Naive thymus-derived CD4-positive, alpha-beta T cell (primary cell): ENCODE data around the gene UBAP2L. TPM values are rescaled to one million over a fixed set of nuclear protein-coding genes. Genes with fewer than 3 reads are reported as not detected.

ENCODE experiments used
- ATAC-seq: fragments of 150-1000 bp; cut with Tn5 transposase; 2 replicates; pipeline ENCODE4 v1.10.0; 2021; ENCODE audit warnings: mild to moderate bottlenecking, moderate library complexity
- CTCF ChIA-PET: fragments of 350-600 bp; sonication (Branson Sonifier 250); formaldehyde crosslinking; loops from one replicate; lab custom pipeline; 2021; ENCODE audit warnings: antibody characterized with exemption; lab: Charles Lee
- POLR2A ChIA-PET: fragments of 350-600 bp; sonication (Branson Sonifier 250); formaldehyde crosslinking; loops from one replicate; lab custom pipeline; 2021; ENCODE audit warnings: antibody characterized with exemption, inconsistent platforms; lab: Charles Lee
- DNase-seq, 9 donors: peaks; one replicate each; pipeline versions ENCODE4 v3.0.0 to v3.0.0-alpha.2; 2020 to 2022; ENCODE audit warnings: mixed read lengths in 1 of 9
- H3K27ac ChIP-seq: one replicate; pipeline ENCODE4 v1.7.0; 2013; ENCODE audit warnings: mild to moderate bottlenecking, low read depth, low read length, moderate library complexity
- H3K27me3 ChIP-seq, 2 donors: one replicate each; pipeline ENCODE4 v1.7.0; 2013; ENCODE audit warnings: low read length in 2 of 2, mild to moderate bottlenecking in 2 of 2, moderate library complexity in 2 of 2; ENCODE audit not compliant: control insufficient read depth in 2 of 2, insufficient read depth in 2 of 2
- H3K36me3 ChIP-seq, 3 experiments: 1 replicate in 2 of 3; 2 replicates in 1 of 3; pipeline ENCODE4 v1.7.0; 2013; ENCODE audit warnings: low read length in 3 of 3, mild to moderate bottlenecking in 3 of 3, moderate library complexity in 1 of 3; ENCODE audit not compliant: insufficient read depth in 3 of 3, control insufficient read depth in 2 of 3
- H3K4me1 ChIP-seq, 2 donors: one replicate each; pipeline ENCODE4 v1.7.0; 2013; ENCODE audit warnings: low read length in 2 of 2, mild to moderate bottlenecking in 2 of 2, moderate library complexity in 1 of 2; ENCODE audit not compliant: control insufficient read depth in 2 of 2, insufficient read depth in 2 of 2
- H3K4me3 ChIP-seq: 2 replicates; pipeline ENCODE4 v1.7.0; 2013; ENCODE audit warnings: mild to moderate bottlenecking, low read length
- H3K9me3 ChIP-seq, 3 experiments: 1 replicate in 2 of 3; 2 replicates in 1 of 3; pipeline ENCODE4 v1.7.0; 2013; ENCODE audit warnings: low read length in 3 of 3; ENCODE audit not compliant: control insufficient read depth in 2 of 3
- H3K27ac Mint-ChIP-seq, 9 donors: one replicate each; pipeline ENCODE4 v1.8.0; 2020 to 2022; ENCODE audit warnings: mixed read lengths in 9 of 9, mild to moderate bottlenecking in 8 of 9, moderate library complexity in 5 of 9, inconsistent platforms in 2 of 9
- H3K27me3 Mint-ChIP-seq, 5 donors: one replicate each; pipeline ENCODE4 v1.8.0; 2021 to 2022; ENCODE audit warnings: mixed read lengths in 5 of 5, mild to moderate bottlenecking in 1 of 5
- H3K36me3 Mint-ChIP-seq, 5 donors: one replicate each; pipeline ENCODE4 v1.8.0; 2020 to 2022; ENCODE audit warnings: mixed read lengths in 5 of 5, mild to moderate bottlenecking in 3 of 5, inconsistent platforms in 1 of 5
- H3K4me1 Mint-ChIP-seq, 7 donors: one replicate each; pipeline ENCODE4 v1.8.0; 2020 to 2022; ENCODE audit warnings: mixed read lengths in 7 of 7, mild to moderate bottlenecking in 3 of 7, inconsistent platforms in 1 of 7
- H3K4me3 Mint-ChIP-seq, 10 donors: one replicate each; pipeline ENCODE4 v1.8.0; 2020 to 2022; ENCODE audit warnings: mild to moderate bottlenecking in 10 of 10, mixed read lengths in 10 of 10, moderate library complexity in 6 of 10, inconsistent platforms in 2 of 10
- H3K9me3 Mint-ChIP-seq, 11 donors: one replicate each; pipeline ENCODE4 v1.8.0; 2020 to 2022; ENCODE audit warnings: mixed read lengths in 11 of 11, mild to moderate bottlenecking in 4 of 11, inconsistent platforms in 1 of 11, moderate library complexity in 1 of 11
- intact Hi-C, 2 donors: fragments of 100-400 bp; cut with micrococcal nuclease; formaldehyde crosslinking; loops; one replicate each; pipeline ENCODE4 v1.15.1; 2023
- polyA plus RNA-seq, 2 donors: library from polyadenylated mRNA; unstranded; fragments of 300-500 nt; fragmentation: Illumina TruSeq; gene quantifications; one replicate each; pipeline ENCODE4 v1.2.3, GENCODE V29; 2021
- total RNA-seq, 6 experiments: library from RNA in 5 of 6; stranded (reverse) in 5 of 6; gene quantifications; 1 replicate in 5 of 6; 2 replicates in 1 of 6; pipeline ENCODE4 v1.2.3 and lab custom pipeline; 2021 to 2026

UBAP2L gene
- total and polyA plus RNA-seq, 7 experiments from 2014 or later: 49.4 to 235 (median 186) TPM

DNA sequence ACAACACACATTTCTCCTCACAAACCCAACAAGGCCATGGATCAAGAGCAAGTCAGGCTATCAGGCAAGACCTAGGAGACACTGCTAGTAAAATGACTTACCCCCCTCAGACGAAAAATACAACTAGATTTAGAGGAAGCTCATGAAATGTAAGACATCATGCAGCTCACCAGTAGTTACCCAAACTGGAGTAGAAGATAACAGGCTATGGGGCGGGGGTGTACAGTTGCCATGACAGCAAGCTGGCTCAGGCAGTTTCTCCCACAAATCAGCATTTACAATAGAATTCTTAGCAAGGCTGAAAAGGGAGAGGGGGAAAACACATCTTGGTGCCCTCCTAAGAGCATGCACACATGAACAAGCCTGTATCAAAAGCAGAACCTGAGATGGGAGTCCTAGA lies 42.7 kb upstream of the UBAP2L start:
- intact Hi-C loops: no loop called here
- Histone ChIP-seq H3K4me1 (peaks cover 47 to 68% of the 10 kb centered on the region in 2 donors), H3K27ac (peak overlapping the region; percentile 95), H3K27me3 (no peaks in the 10 kb centered on the region), H3K9me3 (no peaks in the 10 kb centered on the region), H3K4me3 (no peak overlapping the region), H3K36me3 (peaks cover 7 to 32% (median 8%) of the 10 kb centered on the region in 3 experiments)
- Mint-ChIP-seq H3K27ac (peak overlapping the region; percentile 35 to 99 (median 92)), H3K36me3 (peaks cover 3 to 42% (median 14%) of the 10 kb centered on the region in 5 donors), H3K9me3 (peaks cover 0 to 2% (median 0%) of the 10 kb centered on the region in 11 donors), H3K4me1 (peaks cover 61 to 78% (median 71%) of the 10 kb centered on the region in 7 donors), H3K27me3 (peaks cover 0 to 2% (median 0%) of the 10 kb centered on the region in 5 donors), H3K4me3 (peak overlapping the region; percentile 67 to 100 (median 98))
- peak in 1 of 9 donors; percentile 28 for DNase-seq
- no peak for ATAC-seq
- POLR2A ChIA-PET: interaction anchor here (1.4 to 10.3 kb wide), 3 partner anchors 22 to 187 kb away, joined by 8 to 115 read pairs (median 10); partner anchors contain the start of genes NUP210L and RPS27
- CTCF ChIA-PET: interaction anchor here (0.6 to 1.6 kb wide), 3 partner anchors 18 to 27 kb away, joined by 3 to 4 read pairs (median 3); no protein-coding TSS in a partner anchor

DNA sequence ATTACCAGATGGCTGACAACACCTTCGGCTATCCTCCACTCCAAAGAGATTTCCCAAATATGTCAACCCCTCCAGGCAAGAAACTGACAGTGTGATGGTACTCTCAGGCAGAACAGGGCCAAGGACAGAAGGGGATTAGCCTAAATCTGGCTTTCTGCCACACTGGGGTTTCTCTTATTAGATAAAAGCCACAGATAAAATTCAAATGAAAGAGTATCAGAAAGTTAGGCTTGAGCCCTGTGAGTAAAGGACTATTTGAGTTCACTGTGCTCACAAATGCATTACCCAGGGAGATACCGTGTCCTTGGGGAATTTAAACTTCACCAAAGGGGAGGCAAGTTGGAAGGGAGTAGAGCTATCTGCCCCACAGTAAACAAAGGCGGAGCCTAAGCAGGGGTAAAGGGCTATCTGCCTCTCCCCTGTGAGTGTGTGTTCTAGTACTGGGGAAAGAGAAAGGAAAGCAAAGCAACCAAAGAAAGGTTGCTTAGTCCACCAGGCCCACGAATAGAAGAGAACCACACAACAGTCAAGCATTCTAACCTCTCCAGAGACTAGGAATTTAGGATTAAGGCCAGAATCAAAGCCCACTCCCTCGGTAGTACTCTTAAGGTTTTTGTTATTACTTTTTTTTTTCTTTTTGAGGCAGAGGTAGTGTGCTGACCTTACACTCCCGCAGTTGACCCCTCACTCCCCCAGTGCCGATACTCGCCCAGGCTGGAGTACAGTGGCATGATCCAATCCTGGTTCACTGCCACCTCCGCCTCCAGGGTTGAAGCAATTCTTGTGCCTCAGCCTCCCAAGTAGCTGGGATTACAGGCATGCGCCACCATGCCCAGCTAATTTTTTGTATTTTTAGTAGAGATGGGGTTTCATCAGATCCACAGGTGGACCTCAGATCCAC lies 41.6 kb upstream of the UBAP2L start:
- ChIA-PET POLR2A (interaction anchor here (0.7 to 10.3 kb wide), 5 partner anchors 10 to 259 kb away, joined by 3 to 115 read pairs (median 15); partner anchors contain the start of genes NUP210L and RPS27), CTCF (interaction anchor here (1.5 kb wide), 1 partner anchor 22 kb away, joined by 4 read pairs; no protein-coding TSS in a partner anchor)
- H3K4me3 Mint-ChIP-seq: peak overlapping the region; percentile 67 to 100 (median 98)
- H3K9me3 Mint-ChIP-seq: peaks cover 0 to 3% (median 0%) of the 10 kb centered on the region in 11 donors
- peaks cover 4 to 42% (median 13%) of the 10 kb centered on the region in 5 donors for H3K36me3 Mint-ChIP-seq
- Histone ChIP-seq H3K36me3 (peaks cover 3 to 30% (median 8%) of the 10 kb centered on the region in 3 experiments), H3K9me3 (no peaks in the 10 kb centered on the region), H3K27me3 (no peaks in the 10 kb centered on the region), H3K4me1 (peaks cover 47 to 74% of the 10 kb centered on the region in 2 donors), H3K4me3 (peak overlapping the region; percentile 16), H3K27ac (peak overlapping the region; percentile 95)
- peaks cover 0 to 3% (median 0%) of the 10 kb centered on the region in 5 donors for H3K27me3 Mint-ChIP-seq
- intact Hi-C loops: no loop called here
- ATAC-seq (no peak), DNase-seq (no peak)
- H3K4me1 Mint-ChIP-seq: peaks cover 66 to 82% (median 75%) of the 10 kb centered on the region in 7 donors
- peak overlapping the region; percentile 66 to 99 (median 98) for H3K27ac Mint-ChIP-seq

DNA sequence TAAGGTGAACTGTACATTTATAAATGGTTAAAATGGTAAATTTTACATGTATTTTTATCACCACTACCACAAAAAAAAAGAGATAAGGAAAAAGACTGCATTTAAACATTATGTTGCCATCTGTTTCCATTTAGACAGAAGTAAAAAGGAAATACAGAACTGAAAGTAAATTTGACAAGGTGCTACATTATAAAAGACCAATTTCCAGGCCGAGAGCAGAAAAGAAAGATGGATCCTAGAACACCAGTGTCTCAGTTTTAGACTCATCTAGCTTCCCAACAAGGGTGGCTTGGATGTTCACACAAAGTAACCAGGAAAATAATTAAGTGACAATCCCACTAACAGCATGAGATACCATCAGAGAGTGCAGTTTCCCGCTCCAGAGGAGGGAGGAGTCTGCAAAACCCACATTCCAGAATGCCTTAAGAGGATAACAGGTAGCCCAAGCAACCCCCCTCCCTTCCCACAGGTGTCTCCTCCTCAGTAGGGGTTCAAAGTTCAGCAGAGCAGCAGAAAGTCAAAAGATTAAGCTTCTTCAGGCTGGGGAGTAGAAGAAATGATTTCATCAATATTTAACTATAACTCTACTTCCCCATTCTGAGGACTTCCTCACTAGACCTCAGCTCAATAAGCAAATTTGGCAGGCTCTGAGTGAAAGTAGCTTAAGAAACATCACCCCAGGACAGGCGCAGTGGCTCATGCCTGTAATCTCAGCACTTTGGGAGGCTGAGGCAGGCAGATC lies 40.6 kb upstream of the UBAP2L start:
- H3K27me3 ChIP-seq: no peaks in the 10 kb centered on the region
- peaks cover 4 to 39% (median 9%) of the 10 kb centered on the region in 5 donors for H3K36me3 Mint-ChIP-seq
- POLR2A ChIA-PET: interaction anchor here (1.3 to 10.3 kb wide), 4 partner anchors 11 to 189 kb away, joined by 3 to 115 read pairs (median 30); partner anchors contain the start of genes NUP210L and RPS27
- DNase-seq (no peak), ATAC-seq (no peak)
- no peaks in the 10 kb centered on the region for H3K9me3 ChIP-seq
- H3K27ac ChIP-seq: peak overlapping the region; percentile 95
- peak overlapping the region; percentile 5 for H3K4me3 ChIP-seq
- H3K36me3 ChIP-seq: peaks cover 3 to 22% (median 8%) of the 10 kb centered on the region in 3 experiments
- H3K9me3 Mint-ChIP-seq: peaks cover 0 to 3% (median 0%) of the 10 kb centered on the region in 11 donors
- peak overlapping the region; percentile 66 to 99 (median 98) for H3K27ac Mint-ChIP-seq
- H3K4me1 ChIP-seq: peaks cover 47 to 74% of the 10 kb centered on the region in 2 donors
- H3K4me1 Mint-ChIP-seq: peaks cover 66 to 81% (median 75%) of the 10 kb centered on the region in 7 donors
- H3K27me3 Mint-ChIP-seq: peaks cover 0 to 3% (median 0%) of the 10 kb centered on the region in 5 donors
- intact Hi-C loops: loop anchor here in 1 of 2 donors (5.0 to 10.0 kb wide), 2 partner anchors 375 to 508 kb away; partner anchors contain the start of genes ILF2 and UBE2Q1
- H3K4me3 Mint-ChIP-seq: peak overlapping the region; percentile 73 to 100 (median 98)
- CTCF ChIA-PET: interaction anchor here (0.5 to 0.7 kb wide), 2 partner anchors 86 to 803 kb away, joined by 3 read pairs; no protein-coding TSS in a partner anchor

DNA sequence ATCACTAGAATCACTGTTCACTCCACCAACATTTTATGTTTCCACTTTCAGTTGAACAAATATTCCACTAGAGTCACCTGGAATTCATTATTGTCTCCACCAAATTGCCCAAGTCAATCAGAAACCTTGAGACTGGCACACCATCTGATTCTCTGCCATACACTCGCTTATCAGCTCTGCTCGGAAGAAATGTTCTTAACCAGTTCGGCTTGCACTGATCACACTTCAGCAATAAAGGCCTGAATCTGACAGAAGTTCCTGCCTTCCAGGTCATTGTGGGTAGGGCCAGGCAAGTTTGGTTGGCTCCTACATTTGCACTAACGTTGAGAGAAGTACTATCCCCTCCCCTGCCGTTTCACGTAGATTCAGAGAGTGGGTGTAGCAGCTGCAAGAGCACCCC lies 38.8 kb upstream of the UBAP2L start:
- Histone ChIP-seq H3K27me3 (no peaks in the 10 kb centered on the region), H3K4me3 (peak overlapping the region; percentile 93), H3K27ac (peak overlapping the region; percentile 95), H3K36me3 (peaks cover 0 to 11% (median 0%) of the 10 kb centered on the region in 3 experiments), H3K9me3 (no peaks in the 10 kb centered on the region), H3K4me1 (peaks cover 37 to 57% of the 10 kb centered on the region in 2 donors)
- peaks cover 0 to 3% (median 0%) of the 10 kb centered on the region in 11 donors for H3K9me3 Mint-ChIP-seq
- no peak for ATAC-seq
- ChIA-PET CTCF (interaction anchor here (0.6 to 1.8 kb wide), 2 partner anchors 24 to 195 kb away, joined by 3 to 7 read pairs; no protein-coding TSS in a partner anchor), POLR2A (interaction anchor here (0.7 to 10.3 kb wide), 9 partner anchors 8 to 400 kb away, joined by 3 to 115 read pairs (median 3); partner anchors contain the start of genes NUP210L, RPS27, TPM3 and UBAP2L)
- peaks cover 58 to 63% (median 62%) of the 10 kb centered on the region in 7 donors for H3K4me1 Mint-ChIP-seq
- peak in 3 of 9 donors; percentile 53 to 73 (median 56) for DNase-seq
- peak overlapping the region; percentile 98 to 100 (median 99) for H3K27ac Mint-ChIP-seq
- intact Hi-C loops: loop anchor here (1.0 to 10.0 kb wide), 9 partner anchors 25 to 510 kb away; partner anchors contain the start of genes UBE2Q1 (in 2 of the 2), HAX1 (in 1 of the 2), ILF2 (in 1 of the 2) and RPS27 (in 1 of the 2)
- peaks cover 0 to 32% (median 4%) of the 10 kb centered on the region in 5 donors for H3K36me3 Mint-ChIP-seq
- H3K4me3 Mint-ChIP-seq: peak overlapping the region; percentile 98 to 100 (median 100)
- H3K27me3 Mint-ChIP-seq: peaks cover 0 to 3% (median 0%) of the 10 kb centered on the region in 5 donors

DNA sequence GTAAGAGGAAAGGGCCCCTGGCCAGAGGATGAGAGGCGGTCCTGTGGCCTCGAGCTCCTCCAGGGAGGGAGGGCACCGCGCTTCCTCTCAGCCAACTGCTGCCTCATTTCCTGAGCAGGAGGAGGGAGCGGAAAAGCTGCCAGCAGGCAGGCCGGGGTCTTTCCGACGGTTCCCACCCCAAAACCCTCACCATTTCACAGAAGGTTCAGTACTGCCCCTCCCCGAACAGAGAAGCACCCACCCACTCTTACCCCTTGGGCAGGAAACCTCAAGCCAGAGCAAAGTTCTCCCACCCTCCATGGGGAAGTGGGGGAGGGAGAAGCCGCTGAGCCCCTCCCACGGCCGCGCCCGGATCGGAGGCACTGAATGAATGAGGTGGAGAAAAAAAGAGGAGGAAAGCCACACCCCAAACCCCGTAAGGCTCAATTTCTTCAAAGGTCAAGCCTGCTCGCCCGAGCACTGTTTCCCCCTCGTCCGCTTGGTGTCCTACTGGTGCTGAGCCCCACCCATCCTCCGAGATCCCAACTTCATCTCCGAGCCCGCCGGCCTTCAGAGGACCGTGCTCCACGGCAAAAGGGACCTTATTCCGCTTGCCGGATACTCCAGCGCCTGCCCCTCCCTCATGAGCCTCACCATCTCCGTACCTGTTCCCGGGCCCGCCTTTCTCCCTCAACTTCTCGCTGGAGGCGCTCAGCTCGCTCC lies 38.3 kb upstream of the UBAP2L start:
- Histone ChIP-seq H3K27me3 (no peaks in the 10 kb centered on the region), H3K4me3 (peak overlapping the region; percentile 93), H3K36me3 (peaks cover 0 to 11% (median 0%) of the 10 kb centered on the region in 3 experiments), H3K27ac (peak overlapping the region; percentile 95), H3K9me3 (no peaks in the 10 kb centered on the region), H3K4me1 (peaks cover 33 to 51% of the 10 kb centered on the region in 2 donors)
- peak overlapping the region; percentile 98 to 100 (median 100) for H3K4me3 Mint-ChIP-seq
- H3K36me3 Mint-ChIP-seq: peaks cover 0 to 32% (median 4%) of the 10 kb centered on the region in 5 donors
- peaks cover 52 to 57% (median 56%) of the 10 kb centered on the region in 7 donors for H3K4me1 Mint-ChIP-seq
- peaks cover 0 to 3% (median 0%) of the 10 kb centered on the region in 5 donors for H3K27me3 Mint-ChIP-seq
- ATAC-seq (peak; percentile 71), DNase-seq (peak in 8 of 9 donors; percentile 32 to 85 (median 48))
- H3K9me3 Mint-ChIP-seq: peaks cover 0 to 3% (median 0%) of the 10 kb centered on the region in 11 donors
- POLR2A ChIA-PET: interaction anchor here (0.7 to 10.3 kb wide), 8 partner anchors 9 to 400 kb away, joined by 3 to 115 read pairs (median 4); partner anchors contain the start of genes NUP210L, RPS27, TPM3 and UBAP2L
- CTCF ChIA-PET: interaction anchor here (0.6 to 1.8 kb wide), 3 partner anchors 24 to 195 kb away, joined by 3 to 7 read pairs (median 4); no protein-coding TSS in a partner anchor
- intact Hi-C loops: loop anchor here (1.0 to 10.0 kb wide), 10 partner anchors 17 to 510 kb away; partner anchors contain the start of genes RPS27 (in 2 of the 2), UBAP2L (in 2 of the 2), UBE2Q1 (in 2 of the 2) and HAX1 (in 1 of the 2)
- peak overlapping the region; percentile 98 to 100 (median 99) for H3K27ac Mint-ChIP-seq
